PFSK-1 (cell line): ENCODE results near the gene HOOK2.

Source experiments
- FOXP2 ChIP-seq: optimal IDR thresholded peaks from 2 replicates; pipeline ENCODE3; 2011; ENCODE audit warnings: borderline replicate concordance, control low read depth, inconsistent platforms; ENCODE audit not compliant: insufficient read depth; ENCODE audit errors: extremely low read length, extremely low read depth
- POLR2AphosphoS5 ChIP-seq: IDR thresholded peaks from 2 replicates; pipeline ENCODE4 v1.6.1; 2012; ENCODE audit warnings: low read depth, mild to moderate bottlenecking, control low read depth, low read length, moderate library complexity
- REST ChIP-seq, 2 experiments: IDR thresholded peaks; 2 replicates each; pipeline versions ENCODE4 v1.6.1 to v1.8.0; 2011 to 2012; ENCODE audit warnings: low read depth in 2 of 2, low read length in 2 of 2, control low read depth in 1 of 2, inconsistent platforms in 1 of 2, mild to moderate bottlenecking in 1 of 2, moderate library complexity in 1 of 2; ENCODE audit not compliant: insufficient read depth in 1 of 2
- SIN3A ChIP-seq: IDR thresholded peaks from 2 replicates; pipeline ENCODE4 v1.6.1; 2012; ENCODE audit warnings: mild to moderate bottlenecking, low read length, moderate library complexity, borderline replicate concordance; ENCODE audit not compliant: insufficient read depth
- TAF1 ChIP-seq: IDR thresholded peaks from 2 replicates; pipeline ENCODE4 v1.6.1; 2012; ENCODE audit warnings: low read length, control low read depth, borderline replicate concordance; ENCODE audit not compliant: insufficient read depth

- TF ChIP-seq SIN3A: no peak
- no peak for TF ChIP-seq POLR2AphosphoS5
- no peak for TF ChIP-seq REST (IDR thresholded peaks at IDR 0.05; ENCODE audit: insufficient read depth in 1 of 2, low read depth in 2 of 2, low read length in 2 of 2)
- no peak for TF ChIP-seq TAF1
- TF ChIP-seq FOXP2: no peak
These were observed 47.5 kb downstream of the HOOK2 start for GRCh38 chr19:12727745-12728433.
